GM18858 (cell line): ENCODE measurements around the gene KIF26A.

Experiments used
- ATAC-seq: cut with Tn5 transposase; IDR thresholded peaks from one replicate; pipeline ENCODE4 v1.9.1; 2021; ENCODE audit not compliant: unreplicated experiment

KIF26A gene

DNA sequence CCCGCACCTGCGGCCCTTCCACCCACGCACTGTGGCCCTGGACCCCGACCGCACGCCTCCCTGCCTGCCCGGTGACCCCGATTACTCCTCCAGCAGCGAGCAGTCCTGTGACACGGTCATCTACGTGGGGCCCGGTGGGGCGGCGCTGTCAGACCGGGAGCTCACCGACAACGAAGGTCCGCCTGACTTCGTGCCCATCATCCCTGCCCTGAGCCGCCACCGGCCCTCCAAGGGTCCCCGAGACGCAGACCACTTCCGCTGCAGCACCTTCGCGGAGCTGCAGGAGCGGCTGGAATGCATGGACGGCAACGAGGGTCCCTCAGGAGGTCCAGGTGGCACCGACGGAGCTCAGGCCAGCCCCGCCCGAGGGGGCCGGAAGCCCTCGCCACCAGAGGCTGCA is 36.7 kb downstream of the KIF26A start:
- ATAC-seq = no peak

GRCh38 chr14:104175811-104176210 is 37.4 kb downstream of the KIF26A start:
- ATAC-seq = no peak

- ATAC-seq = no peak
Observed at GRCh38 chr14:104176611-104177010, 38.2 kb downstream of the KIF26A start.

DNA sequence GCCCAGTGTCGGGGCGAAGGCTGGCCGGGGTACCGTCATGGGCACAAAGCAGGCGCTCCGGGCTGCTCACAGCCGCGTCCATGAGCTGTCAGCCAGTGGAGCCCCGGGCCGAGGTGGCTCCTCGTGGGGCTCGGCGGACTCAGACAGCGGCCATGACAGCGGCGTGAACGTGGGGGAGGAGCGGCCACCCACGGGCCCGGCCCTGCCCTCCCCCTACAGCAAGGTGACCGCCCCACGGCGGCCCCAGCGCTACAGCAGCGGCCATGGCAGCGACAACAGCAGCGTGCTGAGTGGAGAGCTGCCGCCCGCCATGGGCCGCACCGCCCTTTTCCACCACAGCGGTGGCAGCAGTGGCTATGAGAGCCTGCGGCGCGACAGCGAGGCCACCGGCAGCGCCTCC is 39.0 kb downstream of the KIF26A start:
- no peak for ATAC-seq

DNA sequence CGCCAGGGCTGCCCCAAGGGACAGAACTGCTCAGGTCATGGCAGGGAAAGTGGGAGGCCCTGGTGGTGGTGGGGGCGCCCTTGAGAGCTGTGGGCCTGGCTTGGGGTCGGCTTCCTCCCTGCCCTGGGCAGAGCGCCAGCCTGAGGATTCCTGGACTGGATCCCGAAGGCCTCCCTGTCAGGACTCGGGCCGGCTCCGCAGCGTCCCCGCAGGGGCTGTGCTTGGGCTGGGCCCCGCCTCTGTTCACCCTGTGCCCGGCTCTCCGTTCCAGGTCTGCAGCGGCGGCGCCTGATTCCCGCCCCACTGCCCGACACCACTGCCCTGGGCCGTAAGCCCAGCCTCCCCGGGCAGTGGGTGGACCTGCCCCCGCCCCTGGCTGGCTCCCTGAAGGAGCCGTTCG is 39.9 kb downstream of the KIF26A start:
- no peak for ATAC-seq

- ATAC-seq = no peak
Observed at GRCh38 chr14:104179126-104179525, 40.7 kb downstream of the KIF26A start.

- ATAC-seq = no peak
Observed at GRCh38 chr14:104179564-104180129, 41.3 kb downstream of the KIF26A start.

- ATAC-seq = no peak
Observed at GRCh38 chr14:104180561-104181165, 42.3 kb downstream of the KIF26A start.

GRCh38 chr14:104181761-104182530 is 43.6 kb downstream of the KIF26A start:
- ATAC-seq = no peak

DNA sequence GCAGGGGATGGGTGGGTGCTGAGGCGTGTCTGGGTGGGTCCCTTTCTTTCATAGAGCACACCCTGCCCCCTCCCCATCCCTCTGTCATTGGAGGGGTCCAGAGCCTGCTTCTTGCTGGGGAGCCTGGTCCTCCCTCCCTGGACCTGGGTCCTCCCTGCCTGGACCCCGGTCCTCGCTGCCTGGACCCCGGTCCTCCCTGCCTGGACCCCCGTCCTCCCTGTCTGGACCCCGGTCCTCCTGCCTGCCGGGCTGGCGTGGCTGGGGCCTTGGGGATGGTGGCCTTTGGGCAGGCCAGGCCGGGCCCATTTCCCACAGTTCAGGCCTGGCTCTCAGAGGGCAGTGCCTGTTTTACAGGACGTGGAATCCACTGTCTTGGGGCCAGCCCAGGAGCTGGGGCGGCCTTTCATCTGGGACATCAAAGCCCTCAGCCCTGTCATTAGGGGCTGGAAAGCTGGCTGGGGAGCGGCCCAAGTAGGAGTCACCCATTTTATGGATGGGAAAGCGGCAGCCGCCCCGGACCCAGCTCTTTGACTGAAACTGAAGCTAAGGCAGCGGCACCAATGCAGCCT is 44.6 kb downstream of the KIF26A start:
- no peak for ATAC-seq

GRCh38 chr14:104183796-104184195 is 45.4 kb downstream of the KIF26A start:
- ATAC-seq = no peak

DNA sequence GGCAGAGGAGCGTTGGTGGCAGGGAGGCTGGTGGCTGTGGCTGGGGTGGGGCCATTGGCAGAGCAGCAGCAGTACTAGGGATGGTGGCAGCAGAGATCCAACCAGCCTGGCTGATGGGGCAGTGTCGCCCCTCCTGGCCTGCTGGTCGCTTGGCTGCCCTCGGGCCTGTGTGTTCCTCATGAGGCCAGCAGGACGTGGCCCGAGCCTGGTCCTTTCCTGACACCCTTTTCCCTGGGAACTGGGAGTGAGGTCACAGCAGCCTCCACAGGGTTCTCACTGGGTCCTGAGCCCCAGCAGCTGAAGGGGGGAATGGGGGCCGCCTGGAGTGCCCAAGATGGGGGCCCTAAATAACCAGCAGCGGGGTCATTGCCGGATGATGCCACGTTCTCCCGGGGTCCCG is 46.1 kb downstream of the KIF26A start:
- ATAC-seq = no peak

GRCh38 chr14:104184911-104185499 is 46.6 kb downstream of the KIF26A start:
- no peak for ATAC-seq

GRCh38 chr14:104185916-104186495 is 47.6 kb downstream of the KIF26A start:
- ATAC-seq = no peak

GRCh38 chr14:104186575-104186974 is 48.2 kb downstream of the KIF26A start:
- no peak for ATAC-seq

- no peak for ATAC-seq
Observed at GRCh38 chr14:104187121-104187889, 48.9 kb downstream of the KIF26A start.

DNA sequence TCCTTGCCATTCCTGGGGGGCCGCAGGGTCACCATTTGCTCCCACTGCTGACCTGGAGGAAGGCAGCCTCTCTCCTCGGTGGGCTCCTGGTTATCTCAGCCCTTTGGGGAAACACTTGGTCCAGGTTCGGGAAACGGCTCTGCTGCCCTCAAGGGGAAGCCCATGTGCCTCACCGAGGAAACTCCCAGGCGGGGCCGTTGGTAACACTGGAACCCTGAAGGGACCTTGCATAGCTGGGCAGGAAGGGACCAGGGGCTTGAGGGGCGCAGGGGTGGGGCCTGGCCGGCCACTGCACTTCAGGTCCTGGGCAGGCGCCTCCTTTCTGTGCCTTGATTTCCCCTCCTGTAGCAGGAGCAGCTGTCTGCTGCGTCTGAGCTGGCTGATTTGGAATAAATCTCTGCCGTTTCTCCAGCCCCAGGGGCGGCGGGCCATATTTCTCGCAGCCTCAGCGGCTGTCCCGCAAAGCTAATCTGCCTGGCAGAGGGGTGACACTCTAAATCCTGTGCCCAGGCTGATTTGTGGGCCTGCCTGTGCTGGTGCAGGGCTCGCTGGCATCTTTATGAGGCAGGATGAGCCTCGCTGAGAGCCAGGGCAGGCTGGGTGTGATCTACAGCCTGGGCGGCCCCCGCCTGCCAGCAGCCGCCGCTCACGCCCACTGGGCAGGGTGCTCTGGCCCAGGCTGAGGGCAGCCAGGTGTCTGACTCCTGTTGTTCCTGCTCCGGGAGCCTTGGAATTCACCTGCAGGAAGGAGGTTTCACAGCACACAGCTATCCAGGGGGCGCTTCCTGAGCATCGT is 49.7 kb downstream of the KIF26A start:
- no peak for ATAC-seq

- ATAC-seq = no peak
Observed at GRCh38 chr14:104188727-104189400, 50.5 kb downstream of the KIF26A start.

- no peak for ATAC-seq
Observed at GRCh38 chr14:104189629-104190335, 51.4 kb downstream of the KIF26A start.
